Hindlimb muscle (tissue), 1 donor: ENCODE data around the gene OR7A5. TPM values are rescaled to one million over a fixed set of nuclear protein-coding genes. Genes with fewer than 3 reads are reported as not detected.
"Not testable (repeated sequence)": the region's sequence is repeated elsewhere in the genome, so short reads cannot be mapped to it uniquely, and the experiment has no call there.

Experiments
- DNase-seq: peaks from one replicate; pipeline ENCODE4 v3.0.0-alpha.2; 2013
- polyA plus RNA-seq: library from polyadenylated mRNA; unstranded; fragments of 120-200 nt; gene quantifications from one replicate; pipeline ENCODE4 v1.2.1, GENCODE V29; 2013; ENCODE audit not compliant: insufficient read length

OR7A5 gene
- not detected for polyA plus RNA-seq

DNA sequence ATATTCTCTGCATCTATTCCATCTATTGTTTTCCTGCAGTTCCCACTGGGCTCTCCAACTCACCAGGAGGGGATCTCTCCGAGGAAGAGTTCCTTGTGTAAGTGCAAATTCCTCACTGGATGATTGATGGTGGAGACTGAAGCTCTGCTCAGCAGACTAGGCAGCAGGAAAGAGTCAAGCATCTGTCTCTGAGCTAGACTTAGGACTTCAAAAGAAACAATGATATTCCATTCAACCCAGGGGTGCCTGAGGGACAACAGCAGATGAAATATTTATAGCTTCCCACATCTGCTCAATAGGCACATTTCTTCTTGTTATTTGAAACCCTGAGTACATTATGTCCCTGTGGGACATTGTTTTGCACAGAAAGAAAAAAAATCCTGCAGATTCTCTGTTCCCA, at the start of gene OR7A5, which contains the start of gene OR7C1:
Gene OR7A5 (minus strand): TSS at position 175 of the 400 bp plus-strand sequence. CDS start 6,944 bp downstream, outside the sequence.
Gene OR7C1 (minus strand): TSS at position 175 of the 400 bp plus-strand sequence. CDS start 35,049 bp downstream, outside the sequence.
- no peak for DNase-seq

DNA sequence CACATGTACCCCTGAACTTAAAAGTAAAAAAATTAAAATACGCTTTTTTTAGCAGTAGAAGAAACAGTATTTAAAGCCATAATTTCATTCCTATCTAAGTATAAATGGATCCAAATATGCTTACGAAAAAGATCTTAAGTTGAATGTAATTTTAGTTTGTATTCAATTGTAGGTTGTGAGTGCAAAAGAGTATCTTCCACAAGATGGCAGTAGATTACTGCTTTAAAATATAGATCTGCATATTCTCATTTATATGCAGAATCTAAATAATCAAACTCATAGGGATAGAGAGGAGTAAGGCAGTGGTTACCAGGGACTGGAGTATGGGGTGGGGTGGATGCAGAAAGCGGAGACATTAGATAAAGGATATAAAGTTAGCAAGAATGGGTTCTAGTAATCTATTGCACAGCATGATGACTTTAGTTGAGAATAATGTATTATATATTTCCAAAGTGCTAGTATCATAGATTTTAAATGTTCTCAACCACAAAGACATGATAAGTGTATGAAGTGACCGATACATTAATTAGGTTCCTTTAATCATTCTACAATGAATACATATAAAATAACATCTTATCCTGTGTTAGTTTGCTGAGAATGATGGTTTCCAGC, 36.7 kb upstream of the OR7A5 start:
- DNase-seq = no peak

- no peak for DNase-seq
Measured at GRCh38 chr19:14868497-14868896, 33.5 kb upstream of the OR7A5 start.

GRCh38 chr19:14848822-14849221, 13.8 kb upstream of the OR7A5 start, which contains the start of gene OR7A10:
Gene OR7A10 (minus strand): TSS chr19:14848922. CDS start chr19:14841877, 7,045 bp downstream.
- no peak for DNase-seq

DNA sequence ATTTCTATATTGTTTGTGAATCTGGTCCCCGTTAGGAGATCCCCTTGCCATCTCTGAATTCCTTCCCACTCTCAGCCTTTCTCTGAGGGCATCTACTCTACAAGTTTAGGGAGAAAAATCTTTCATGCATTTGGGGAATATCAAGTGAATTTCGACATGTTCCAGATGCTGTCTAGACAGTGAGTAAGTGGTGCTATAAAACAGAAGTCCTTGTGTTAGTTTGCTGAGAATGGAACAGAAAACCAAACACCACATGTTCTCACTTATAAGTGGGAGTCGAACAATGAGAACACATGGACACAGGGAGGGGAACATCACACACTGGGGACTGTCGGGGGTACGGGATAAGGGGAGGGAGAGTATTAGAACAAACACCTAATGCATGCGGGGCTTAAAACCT, 8.6 kb upstream of the OR7A5 start:
- DNase-seq = no peak

- DNase-seq = no peak
Measured at GRCh38 chr19:14843169-14843568, 8.2 kb upstream of the OR7A5 start.

- no peak for DNase-seq
Measured at GRCh38 chr19:14840206-14840605, 5.2 kb upstream of the OR7A5 start.

DNA sequence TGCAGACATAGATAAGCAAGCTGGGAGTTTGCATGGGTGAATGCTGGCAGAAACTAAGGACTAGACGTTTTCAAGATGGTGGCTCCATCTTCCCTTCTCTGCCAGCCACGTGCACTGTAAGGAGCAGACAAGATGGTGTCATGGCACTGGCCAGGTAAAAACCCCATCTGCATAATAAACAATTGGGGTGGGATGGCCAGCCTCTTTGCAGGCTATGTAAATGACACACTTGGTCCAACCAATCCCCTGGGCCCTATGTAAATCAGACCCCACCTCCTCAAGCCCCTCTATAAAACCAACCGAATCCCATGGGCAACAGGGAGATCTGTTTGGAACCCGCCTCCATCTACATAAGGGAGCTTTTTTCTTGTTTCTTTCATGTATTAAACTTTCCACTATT, 2.4 kb upstream of the OR7A5 start:
- DNase-seq = no peak

DNA sequence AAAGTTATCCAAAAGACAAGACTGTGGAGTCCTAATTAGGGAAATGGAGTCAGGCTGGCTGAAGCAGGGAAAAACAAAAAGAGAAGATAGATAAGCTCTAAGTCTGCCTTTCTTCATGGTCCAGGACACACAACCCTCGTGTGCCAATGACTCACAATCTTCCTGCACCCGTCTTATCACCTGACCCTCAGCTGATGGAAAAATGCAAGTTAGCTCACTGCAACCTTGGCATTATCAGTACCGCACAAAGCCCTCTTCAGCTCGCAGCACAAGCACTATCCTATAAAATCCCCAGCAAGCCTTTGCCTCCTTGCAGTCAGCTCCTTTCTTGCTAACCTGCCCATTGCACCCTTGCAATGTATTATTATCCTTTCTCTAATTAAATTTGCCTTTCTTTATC, 4.3 kb downstream of the OR7A5 start:
- no peak for DNase-seq

DNA sequence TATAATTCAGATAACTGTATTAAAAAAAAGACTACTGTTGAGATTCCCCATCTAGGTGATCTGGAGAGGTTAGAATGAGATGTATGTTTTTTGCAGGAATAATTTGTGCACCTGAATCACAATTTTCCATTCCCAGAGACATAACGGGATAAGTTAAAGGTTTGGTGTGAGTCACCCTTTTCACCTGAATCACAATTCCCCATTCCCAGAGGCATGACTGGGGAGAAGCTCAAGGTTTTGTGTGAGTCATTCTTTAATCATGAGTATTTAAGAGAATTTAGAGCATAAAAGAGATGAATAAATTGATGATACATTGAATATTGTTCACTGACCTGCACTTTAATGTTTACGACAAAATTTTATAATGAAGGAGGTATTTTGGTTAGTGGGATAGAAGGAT, 9.0 kb downstream of the OR7A5 start:
- no peak for DNase-seq

DNA sequence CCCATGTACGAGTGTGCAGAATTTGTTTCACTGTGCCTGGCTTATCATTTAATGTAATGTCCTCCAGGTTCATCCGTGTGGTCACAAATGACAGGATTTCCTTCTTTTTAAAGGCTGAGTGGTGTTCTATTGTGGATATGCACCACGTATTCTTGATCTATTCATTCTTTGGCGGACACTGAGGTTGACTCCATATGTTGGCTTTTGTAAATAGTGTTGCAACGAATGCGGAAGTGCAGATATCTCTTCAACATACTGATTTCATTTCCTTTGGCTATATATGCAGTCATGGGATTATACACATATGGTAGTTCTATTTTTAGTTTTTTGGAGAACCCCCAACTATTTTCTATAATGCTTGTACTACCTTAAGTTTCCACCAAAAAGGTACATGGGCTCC, 13.0 kb downstream of the OR7A5 start:
- peak; percentile 35 for DNase-seq

DNA sequence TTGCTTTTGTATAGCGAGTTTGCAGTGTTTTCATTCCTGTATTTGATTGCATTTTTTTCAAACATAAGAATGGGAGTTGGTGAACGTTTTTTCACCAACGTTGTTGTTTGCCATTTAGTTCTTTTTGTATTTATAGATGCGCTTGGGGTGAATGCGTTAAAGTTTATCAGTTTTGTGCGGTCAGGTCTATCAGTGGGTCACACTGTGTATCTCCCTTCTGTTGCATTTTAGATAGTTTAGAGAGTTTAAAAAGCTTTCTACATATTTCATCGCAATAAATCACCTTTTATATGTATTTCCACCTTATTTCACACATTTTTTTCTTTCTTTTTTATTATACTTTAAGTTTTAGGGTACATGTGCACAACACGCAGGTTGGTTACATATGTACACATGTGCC, 16.4 kb downstream of the OR7A5 start:
- DNase-seq = no peak

- no peak for DNase-seq
Measured at GRCh38 chr19:14817052-14817451, 17.9 kb downstream of the OR7A5 start.

- no peak for DNase-seq
Measured at GRCh38 chr19:14814982-14815652, 19.9 kb downstream of the OR7A5 start.

DNA sequence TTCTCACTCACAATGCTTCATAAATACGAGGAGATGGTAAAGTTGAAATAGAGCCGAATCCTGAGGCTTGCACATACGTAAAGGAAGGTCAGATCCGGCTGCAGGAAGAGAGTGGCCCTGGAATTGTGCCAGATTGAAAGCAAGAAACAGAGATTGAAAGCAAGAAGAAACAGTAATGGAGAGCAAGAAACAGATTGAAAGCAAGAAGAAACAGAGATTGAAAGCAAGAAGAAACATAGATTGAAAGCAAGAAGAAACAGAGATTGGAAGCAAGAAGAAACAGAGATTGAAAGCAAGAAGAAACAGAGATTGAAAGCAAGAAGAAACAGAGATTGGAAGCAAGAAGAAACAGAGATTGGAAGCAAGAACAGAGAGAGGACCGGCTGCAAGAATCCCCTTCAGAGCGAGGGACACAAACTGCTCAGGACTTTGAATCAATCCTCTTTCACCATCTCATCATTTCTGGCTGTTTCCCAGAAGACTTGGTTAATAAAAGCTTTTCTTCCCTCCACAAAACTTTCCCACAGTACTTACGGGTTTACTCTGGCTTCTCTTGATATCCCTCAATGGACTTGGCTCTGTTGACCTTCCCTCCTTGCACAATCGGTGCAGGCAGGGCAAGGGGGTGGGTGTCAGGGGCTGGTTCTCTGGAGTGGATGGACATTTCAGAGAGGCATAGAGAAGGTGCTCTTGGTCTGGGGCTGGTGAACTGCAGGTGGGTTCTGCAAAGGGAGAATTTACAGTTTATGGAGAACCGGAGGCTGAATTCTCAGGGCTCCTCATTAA, 25.5 kb downstream of the OR7A5 start:
- no peak for DNase-seq

DNA sequence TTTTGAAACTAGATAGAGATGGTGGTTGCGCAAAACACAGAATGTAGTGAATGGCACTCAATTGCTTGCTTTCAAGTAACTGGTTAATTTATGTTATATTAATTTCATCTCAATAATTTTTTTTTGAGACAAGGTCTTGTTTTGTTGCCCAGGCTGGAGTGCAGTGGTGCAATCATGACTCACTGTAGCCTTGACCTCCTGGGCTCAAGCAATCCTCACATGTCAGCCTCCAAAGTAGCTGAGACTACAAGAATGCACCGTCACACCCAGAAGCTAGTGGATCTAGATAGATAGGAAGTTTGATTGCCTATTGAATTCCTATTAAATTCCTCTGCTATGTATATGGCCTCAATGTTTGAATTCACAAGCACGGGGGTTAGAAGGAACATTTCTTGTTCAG, 30.2 kb downstream of the OR7A5 start:
- DNase-seq = no peak

- DNase-seq = no peak
Measured at GRCh38 chr19:14798760-14799159, 36.2 kb downstream of the OR7A5 start.

- no peak for DNase-seq
Measured at GRCh38 chr19:14796021-14796420, 39.0 kb downstream of the OR7A5 start.

GRCh38 chr19:14795078-14795721, 39.8 kb downstream of the OR7A5 start:
- no peak for DNase-seq

DNA sequence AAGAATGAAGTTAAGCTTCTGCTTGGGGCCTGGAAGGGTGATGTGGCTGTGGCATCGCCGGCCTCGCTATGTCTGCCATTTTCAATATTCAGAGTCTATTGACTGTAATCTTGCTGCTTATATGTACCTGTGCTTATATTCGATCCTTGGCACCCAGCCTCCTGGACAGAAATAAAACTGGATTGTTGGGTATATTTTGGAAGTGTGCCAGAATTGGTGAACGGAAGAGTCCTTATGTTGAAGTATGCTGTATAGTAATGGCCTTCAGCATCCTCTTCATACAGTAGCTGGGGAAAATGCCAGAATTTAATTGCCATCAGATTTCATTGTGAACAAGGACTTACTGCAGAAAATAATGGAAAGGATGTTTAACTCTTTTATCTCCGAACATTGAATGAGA, 42.7 kb downstream of the OR7A5 start:
- not testable (repeated sequence) for DNase-seq

- peak; percentile 47 for DNase-seq
Measured at GRCh38 chr19:14786421-14786851, 48.5 kb downstream of the OR7A5 start.

DNA sequence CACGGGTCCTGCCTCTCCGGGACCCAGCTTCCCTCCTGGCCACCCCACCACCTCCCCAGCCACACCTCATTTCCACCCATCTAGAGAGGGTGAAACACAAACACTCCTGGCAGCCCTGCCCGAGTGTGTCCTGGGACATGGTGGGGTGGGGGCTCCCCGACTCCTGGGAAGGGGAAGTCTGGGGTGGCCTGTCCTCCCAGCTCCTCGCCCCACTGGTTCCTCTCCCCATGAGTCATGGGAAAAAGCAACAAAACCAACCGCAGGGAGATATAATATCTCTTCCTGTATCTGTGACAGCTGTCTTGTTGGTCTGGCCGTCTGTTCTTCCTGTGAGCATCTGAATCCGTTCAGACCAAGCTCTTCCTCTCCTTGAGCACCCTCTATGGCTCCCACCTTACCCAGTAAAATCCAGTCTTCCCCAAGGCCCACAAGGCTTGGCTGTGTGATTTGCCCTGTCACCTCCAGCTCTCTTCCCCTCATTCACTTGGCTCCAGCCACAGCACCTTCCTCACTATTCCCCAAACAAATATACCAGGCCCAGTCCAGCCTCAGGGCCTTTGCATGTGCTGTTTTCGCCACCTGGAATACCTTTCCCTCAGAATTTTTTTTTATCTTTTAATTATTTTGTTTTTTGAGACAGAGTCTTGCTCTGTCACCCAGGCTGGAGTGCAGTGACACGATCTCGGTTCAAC, 49.7 kb downstream of the OR7A5 start:
- not testable (repeated sequence) for DNase-seq
